HT-29 (cell line): ENCODE measurements around the gene GTF3C4. TPM values are rescaled to one million over a fixed set of nuclear protein-coding genes. Genes with fewer than 3 reads are reported as not detected.
"Not testable (repeated sequence)": the region's sequence is repeated elsewhere in the genome, so short reads cannot be mapped to it uniquely, and the experiment has no call there.

Experiments
- DNase-seq: peaks from one replicate; pipeline ENCODE4 v3.0.0-alpha.2; 2015; ENCODE audit warnings: low spot score
- total RNA-seq: library from RNA; depleted of rRNA; stranded (reverse); fragments of >200 nt; shearing (Covaris generic); gene quantifications from 2 replicates; pipeline ENCODE4 v1.2.3, GENCODE V29; 2014

Gene GTF3C4
- total RNA-seq, 1 experiment from 2014 or later = 26.3 TPM

- DNase-seq = no peak
Measured at GRCh38 chr9:132698989-132699388, 28.7 kb downstream of the GTF3C4 start.

GRCh38 chr9:132699956-132700355 is 29.7 kb downstream of the GTF3C4 start:
- DNase-seq = no peak

GRCh38 chr9:132702254-132702653 is 32.0 kb downstream of the GTF3C4 start:
- no peak for DNase-seq

GRCh38 chr9:132703336-132703735 is 33.1 kb downstream of the GTF3C4 start:
- no peak for DNase-seq

- DNase-seq = no peak
Measured at GRCh38 chr9:132708239-132708638, 38.0 kb downstream of the GTF3C4 start.

GRCh38 chr9:132708769-132709430 is 38.6 kb downstream of the GTF3C4 start:
- no peak for DNase-seq

- no peak for DNase-seq
Measured at GRCh38 chr9:132710333-132710732, 40.1 kb downstream of the GTF3C4 start.

- DNase-seq = not testable (repeated sequence)
Measured at GRCh38 chr9:132711152-132711551, 40.9 kb downstream of the GTF3C4 start.

- no peak for DNase-seq
Measured at GRCh38 chr9:132711846-132712245, 41.6 kb downstream of the GTF3C4 start.

- DNase-seq = no peak
Measured at GRCh38 chr9:132712753-132713152, 42.5 kb downstream of the GTF3C4 start.

GRCh38 chr9:132716007-132716406 is 45.7 kb downstream of the GTF3C4 start:
- DNase-seq = no peak

- DNase-seq = no peak
Measured at GRCh38 chr9:132717326-132717945, 47.2 kb downstream of the GTF3C4 start.

- not testable (repeated sequence) for DNase-seq
Measured at GRCh38 chr9:132718381-132718928, 48.2 kb downstream of the GTF3C4 start.

- no peak for DNase-seq
Measured at GRCh38 chr9:132721661-132722060, 51.4 kb downstream of the GTF3C4 start.

GRCh38 chr9:132722564-132723065 is 52.4 kb downstream of the GTF3C4 start:
- DNase-seq = no peak

- no peak for DNase-seq
Measured at GRCh38 chr9:132723809-132724208, 53.5 kb downstream of the GTF3C4 start.

GRCh38 chr9:132725306-132725705 is 55.0 kb downstream of the GTF3C4 start:
- DNase-seq = no peak

GRCh38 chr9:132726576-132727130 is 56.4 kb downstream of the GTF3C4 start:
- no peak for DNase-seq

- no peak for DNase-seq
Measured at GRCh38 chr9:132728071-132728470, 57.8 kb downstream of the GTF3C4 start.

GRCh38 chr9:132728497-132728896 is 58.2 kb downstream of the GTF3C4 start:
- no peak for DNase-seq

- DNase-seq = no peak
Measured at GRCh38 chr9:132729235-132729890, 59.1 kb downstream of the GTF3C4 start.
